PC-3 (cell line): Measurements from ENCODE around the gene ZNF236.

Experiments used
- EZH2 ChIP-seq: fragments of 300-600 bp; sonication (generic); IDR thresholded peaks from one replicate; pipeline ENCODE4 v1.6.1; 2017; ENCODE audit warnings: antibody characterized with exemption, mild to moderate bottlenecking, low read length; ENCODE audit not compliant: unreplicated experiment
- TF ChIP-seq, protein P1 (sequence below): fragments of 300-600 bp; sonication (generic); conservative IDR thresholded peaks from 2 replicates; pipeline ENCODE4 v1.5.1; 2017; ENCODE audit warnings: antibody characterized with exemption, low read depth, mild to moderate bottlenecking, low read length

DNA sequence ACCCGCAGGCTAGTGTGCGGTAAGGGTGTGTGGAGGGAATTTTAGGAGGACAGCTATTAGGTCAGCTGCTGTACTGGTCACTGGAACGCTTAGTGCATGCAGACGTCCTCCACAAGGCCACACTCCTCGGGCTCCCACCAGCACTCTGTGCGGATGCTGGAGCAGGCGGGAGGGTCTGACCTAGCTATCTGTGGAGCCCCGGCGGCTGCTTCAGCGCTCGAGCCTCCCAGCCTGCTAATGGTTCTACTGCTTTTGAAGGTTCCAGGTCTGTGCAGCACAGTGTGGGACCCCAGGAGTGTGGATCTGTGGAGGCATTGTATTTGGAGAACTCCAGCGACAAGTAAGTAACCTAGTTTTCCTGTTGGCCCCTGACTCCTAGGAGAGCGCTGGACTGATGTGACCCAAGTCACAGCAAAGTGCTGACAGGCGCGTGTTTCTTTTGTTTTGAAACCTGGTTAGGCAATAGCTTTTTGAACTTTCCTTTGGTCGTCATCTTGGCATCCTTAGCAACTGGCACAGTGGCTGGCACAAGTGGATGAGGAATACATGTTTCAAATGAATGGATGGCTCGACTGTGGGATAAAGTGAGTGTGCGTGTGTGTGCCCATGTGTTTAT lies 113.5 kb downstream of the ZNF236 start:
- no peak for TF ChIP-seq EZH2
- TF ChIP-seq, protein P1, sequence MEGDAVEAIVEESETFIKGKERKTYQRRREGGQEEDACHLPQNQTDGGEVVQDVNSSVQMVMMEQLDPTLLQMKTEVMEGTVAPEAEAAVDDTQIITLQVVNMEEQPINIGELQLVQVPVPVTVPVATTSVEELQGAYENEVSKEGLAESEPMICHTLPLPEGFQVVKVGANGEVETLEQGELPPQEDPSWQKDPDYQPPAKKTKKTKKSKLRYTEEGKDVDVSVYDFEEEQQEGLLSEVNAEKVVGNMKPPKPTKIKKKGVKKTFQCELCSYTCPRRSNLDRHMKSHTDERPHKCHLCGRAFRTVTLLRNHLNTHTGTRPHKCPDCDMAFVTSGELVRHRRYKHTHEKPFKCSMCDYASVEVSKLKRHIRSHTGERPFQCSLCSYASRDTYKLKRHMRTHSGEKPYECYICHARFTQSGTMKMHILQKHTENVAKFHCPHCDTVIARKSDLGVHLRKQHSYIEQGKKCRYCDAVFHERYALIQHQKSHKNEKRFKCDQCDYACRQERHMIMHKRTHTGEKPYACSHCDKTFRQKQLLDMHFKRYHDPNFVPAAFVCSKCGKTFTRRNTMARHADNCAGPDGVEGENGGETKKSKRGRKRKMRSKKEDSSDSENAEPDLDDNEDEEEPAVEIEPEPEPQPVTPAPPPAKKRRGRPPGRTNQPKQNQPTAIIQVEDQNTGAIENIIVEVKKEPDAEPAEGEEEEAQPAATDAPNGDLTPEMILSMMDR: no peak
